Measurements from ENCODE around the gene ACACA. TPM values are rescaled to one million over a fixed set of nuclear protein-coding genes. Genes with fewer than 3 reads are reported as not detected.
A peak's percentile ranks its signal among the peaks of the same experiment; 100 is the strongest.
"Not testable (repeated sequence)": the region's sequence is repeated elsewhere in the genome, so short reads cannot be mapped to it uniquely, and the experiment has no call there.

Gene ACACA
- 10 to 100 TPM; 40.2 to 47.6 (median 43.4) TPM for polyA plus RNA-seq (ENCODE audit: insufficient read length in 3 of 3)
- long read RNA-seq, donor 1 = 0 reads
- long read RNA-seq, donor 2, partial matches to known transcripts = 0 of 1 reads
- long read RNA-seq, donor 2, other reads (novel, unspliced or antisense) = 0 of 1 reads
- long read RNA-seq, donor 3 = 0 reads
- long read RNA-seq, donor 4 = 0 reads
- long read RNA-seq, donor 5 = 0 reads
- long read RNA-seq, donor 6, partial matches to known transcripts = 6 of 7 reads
- long read RNA-seq, donor 6, other reads (novel, unspliced or antisense) = 0 of 7 reads
- long read RNA-seq, donor 7 = 0 reads
- long read RNA-seq, donor 8 = 0 reads
- long read RNA-seq, donor 9 = 0 reads
- long read RNA-seq, donor 10, partial matches to known transcripts = 0 of 1 reads
- long read RNA-seq, donor 10, other reads (novel, unspliced or antisense) = 0 of 1 reads
- long read RNA-seq, donor 11 = 0 reads
- long read RNA-seq, donor 12, partial matches to known transcripts = 0 of 1 reads
- long read RNA-seq, donor 12, other reads (novel, unspliced or antisense) = 0 of 1 reads
- long read RNA-seq, donor 13, partial matches to known transcripts = 31 of 31 reads
- long read RNA-seq, donor 13, other reads (novel, unspliced or antisense) = 0 of 31 reads
- long read RNA-seq, donor 14 = 0 reads
- long read RNA-seq, donor 15 = 0 reads
- long read RNA-seq, donor 16 = 0 reads

- peak; percentile 66 for DNase-seq
Observed at GRCh38 chr17:37406635-37407461, at the start of gene ACACA, which contains the start of gene TADA2A. TSS of gene ACACA (minus strand) at chr17:37406836. CDS start at chr17:37406299, 537 bp downstream. TSS of gene TADA2A (plus strand) at chr17:37406886. CDS start at chr17:37411366, 4,480 bp downstream.

- DNase-seq = no peak
Observed at GRCh38 chr17:37450112-37450511, 43.5 kb upstream of the ACACA start.

GRCh38 chr17:37447641-37448040 is 41.0 kb upstream of the ACACA start:
- DNase-seq = no peak

GRCh38 chr17:37446027-37446426 is 39.4 kb upstream of the ACACA start:
- DNase-seq = no peak

GRCh38 chr17:37441369-37442014 is 34.9 kb upstream of the ACACA start:
- not testable (repeated sequence) for DNase-seq

GRCh38 chr17:37440424-37440823 is 33.8 kb upstream of the ACACA start:
- DNase-seq = no peak

GRCh38 chr17:37438141-37438540 is 31.5 kb upstream of the ACACA start:
- DNase-seq = no peak

GRCh38 chr17:37432671-37433070 is 26.0 kb upstream of the ACACA start:
- no peak for DNase-seq

- DNase-seq = no peak
Observed at GRCh38 chr17:37430051-37430627, 23.5 kb upstream of the ACACA start.

- DNase-seq = no peak
Observed at GRCh38 chr17:37429453-37429852, 22.8 kb upstream of the ACACA start.

GRCh38 chr17:37429039-37429438 is 22.4 kb upstream of the ACACA start:
- DNase-seq = no peak

GRCh38 chr17:37425268-37425667 is 18.6 kb upstream of the ACACA start:
- DNase-seq = no peak

GRCh38 chr17:37422971-37423625 is 16.5 kb upstream of the ACACA start:
- no peak for DNase-seq

- no peak for DNase-seq
Observed at GRCh38 chr17:37417852-37418251, 11.2 kb upstream of the ACACA start.

- no peak for DNase-seq
Observed at GRCh38 chr17:37413875-37414519, 7.4 kb upstream of the ACACA start.

- no peak for DNase-seq
Observed at GRCh38 chr17:37410357-37410756, 3.7 kb upstream of the ACACA start.

- DNase-seq = not testable (repeated sequence)
Observed at GRCh38 chr17:37408145-37408479, 1.5 kb upstream of the ACACA start.

GRCh38 chr17:37405955-37406634 is 541 bp downstream of the ACACA start:
- peak; percentile 2 for DNase-seq

- not testable (repeated sequence) for DNase-seq
Observed at GRCh38 chr17:37405522-37405921, 1.1 kb downstream of the ACACA start.

GRCh38 chr17:37400505-37400904 is 6.1 kb downstream of the ACACA start:
- DNase-seq = no peak
